Parathyroid adenoma (tissue), 2 donors: ENCODE measurements around the gene B3GALT6.

Source experiments
- H2AFZ ChIP-seq: fragments of 300-600 bp; sonication (generic); one replicate; pipeline ENCODE4 v1.7.0; 2017; ENCODE audit warnings: antibody characterized with exemption, mild to moderate bottlenecking
- H3K27ac ChIP-seq: fragments of 300-600 bp; sonication (generic); one replicate; pipeline ENCODE4 v1.7.0; 2017
- H3K27me3 ChIP-seq: fragments of 300-600 bp; sonication (generic); one replicate; pipeline ENCODE4 v1.7.0; 2017; ENCODE audit warnings: low read length; ENCODE audit not compliant: control insufficient read depth, insufficient read depth
- H3K36me3 ChIP-seq: fragments of 300-600 bp; sonication (generic); one replicate; pipeline ENCODE4 v1.7.0; 2017; ENCODE audit warnings: low read length; ENCODE audit not compliant: control insufficient read depth, insufficient read depth
- H3K4me1 ChIP-seq: fragments of 300-600 bp; sonication (generic); one replicate; pipeline ENCODE4 v1.7.0; 2017; ENCODE audit warnings: control low read depth
- H3K4me2 ChIP-seq: fragments of 300-600 bp; sonication (generic); one replicate; pipeline ENCODE4 v1.7.0; 2017; ENCODE audit warnings: low read length
- H3K4me3 ChIP-seq: fragments of 300-600 bp; sonication (generic); one replicate; pipeline ENCODE4 v1.7.0; 2017; ENCODE audit warnings: low read depth, low read length
- H3K79me2 ChIP-seq: fragments of 300-600 bp; sonication (generic); one replicate; pipeline ENCODE4 v1.7.0; 2017; ENCODE audit warnings: control low read depth
- H3K9ac ChIP-seq: fragments of 300-600 bp; sonication (generic); one replicate; pipeline ENCODE4 v1.7.0; 2017; ENCODE audit warnings: mild to moderate bottlenecking
- H3K9me3 ChIP-seq: fragments of 300-600 bp; sonication (generic); one replicate; pipeline ENCODE4 v1.7.0; 2017; ENCODE audit warnings: low read length; ENCODE audit not compliant: control insufficient read depth
- CTCF ChIP-seq: fragments of 300-600 bp; sonication (generic); IDR thresholded peaks from one replicate; pipeline ENCODE4 v1.7.0; 2017; ENCODE audit warnings: antibody characterized with exemption, mild to moderate bottlenecking
- donor health status: primary hyperparathyroidism.

Gene B3GALT6

GRCh38 chr1:1196431-1197187 lies 35.4 kb upstream of the B3GALT6 start:
- H3K27ac ChIP-seq, result no peak overlapping the region
- TF ChIP-seq CTCF, result no peak

GRCh38 chr1:1197188-1197500 lies 34.9 kb upstream of the B3GALT6 start:
- H3K4me2 ChIP-seq, result no peak overlapping the region
- no peaks in the 10 kb centered on the region for H3K36me3 ChIP-seq
- no peaks in the 10 kb centered on the region for H3K27me3 ChIP-seq
- no peak overlapping the region for H3K9ac ChIP-seq
- no peaks in the 10 kb centered on the region for H3K9me3 ChIP-seq
- H3K27ac ChIP-seq, result no peak overlapping the region
- H3K4me1 ChIP-seq, result no peaks in the 10 kb centered on the region
- H3K4me3 ChIP-seq, result no peak overlapping the region
- H3K79me2 ChIP-seq, result no peaks in the 10 kb centered on the region
- no peak overlapping the region for H2AFZ ChIP-seq
- TF ChIP-seq CTCF, result no peak

More at GRCh38 chr1:1196431-1197187, 35.4 kb upstream of the B3GALT6 start:
- Histone ChIP-seq H3K27me3 (no peaks in the 10 kb centered on the region), H3K4me2 (no peak overlapping the region), H3K36me3 (no peaks in the 10 kb centered on the region), H3K79me2 (no peaks in the 10 kb centered on the region), H3K4me3 (no peak overlapping the region), H2AFZ (no peak overlapping the region), H3K9ac (no peak overlapping the region), H3K4me1 (no peaks in the 10 kb centered on the region), H3K9me3 (no peaks in the 10 kb centered on the region)

- Histone ChIP-seq H2AFZ (no peak overlapping the region), H3K36me3 (no peaks in the 10 kb centered on the region), H3K9me3 (no peaks in the 10 kb centered on the region), H3K27me3 (no peaks in the 10 kb centered on the region), H3K9ac (no peak overlapping the region), H3K27ac (no peak overlapping the region), H3K4me3 (no peak overlapping the region), H3K4me2 (no peak overlapping the region), H3K79me2 (no peaks in the 10 kb centered on the region), H3K4me1 (no peaks in the 10 kb centered on the region)
- no peak for TF ChIP-seq CTCF
These were observed 34.2 kb upstream of the B3GALT6 start for GRCh38 chr1:1197551-1198422.

- H3K9ac ChIP-seq, result no peak overlapping the region
- TF ChIP-seq CTCF, result no peak
- H3K4me2 ChIP-seq, result no peak overlapping the region
- no peaks in the 10 kb centered on the region for H3K27me3 ChIP-seq
- no peaks in the 10 kb centered on the region for H3K36me3 ChIP-seq
- no peaks in the 10 kb centered on the region for H3K4me1 ChIP-seq
- no peaks in the 10 kb centered on the region for H3K79me2 ChIP-seq
- no peaks in the 10 kb centered on the region for H3K9me3 ChIP-seq
- no peak overlapping the region for H2AFZ ChIP-seq
- no peak overlapping the region for H3K4me3 ChIP-seq
- no peak overlapping the region for H3K27ac ChIP-seq
These were observed 33.5 kb upstream of the B3GALT6 start for GRCh38 chr1:1198423-1199140.
